ENCODE results near the gene PLPPR5.

DNA sequence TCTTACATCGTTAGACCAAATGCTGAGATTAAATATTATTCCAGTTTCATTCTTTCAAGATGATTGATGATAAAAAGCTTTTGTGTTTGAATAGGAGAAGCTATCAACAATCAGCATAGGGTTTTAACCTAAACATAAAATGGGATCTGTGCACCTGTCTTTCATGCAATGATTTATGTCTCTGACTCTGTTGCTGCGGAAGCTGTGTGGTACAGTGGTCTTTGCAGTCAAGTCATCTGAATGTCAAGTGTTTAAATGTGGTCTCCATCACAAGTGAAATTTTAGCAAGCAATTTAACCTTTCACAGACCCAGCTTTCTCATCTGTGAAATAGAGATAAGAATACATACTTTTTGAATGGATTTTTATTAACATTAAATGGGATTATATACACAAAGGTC lies 107.2 kb downstream of the PLPPR5 start:
- TF ChIP-seq POLR2A (IDR thresholded peaks at IDR 0.05) = no peak
- TF ChIP-seq, protein P1, sequence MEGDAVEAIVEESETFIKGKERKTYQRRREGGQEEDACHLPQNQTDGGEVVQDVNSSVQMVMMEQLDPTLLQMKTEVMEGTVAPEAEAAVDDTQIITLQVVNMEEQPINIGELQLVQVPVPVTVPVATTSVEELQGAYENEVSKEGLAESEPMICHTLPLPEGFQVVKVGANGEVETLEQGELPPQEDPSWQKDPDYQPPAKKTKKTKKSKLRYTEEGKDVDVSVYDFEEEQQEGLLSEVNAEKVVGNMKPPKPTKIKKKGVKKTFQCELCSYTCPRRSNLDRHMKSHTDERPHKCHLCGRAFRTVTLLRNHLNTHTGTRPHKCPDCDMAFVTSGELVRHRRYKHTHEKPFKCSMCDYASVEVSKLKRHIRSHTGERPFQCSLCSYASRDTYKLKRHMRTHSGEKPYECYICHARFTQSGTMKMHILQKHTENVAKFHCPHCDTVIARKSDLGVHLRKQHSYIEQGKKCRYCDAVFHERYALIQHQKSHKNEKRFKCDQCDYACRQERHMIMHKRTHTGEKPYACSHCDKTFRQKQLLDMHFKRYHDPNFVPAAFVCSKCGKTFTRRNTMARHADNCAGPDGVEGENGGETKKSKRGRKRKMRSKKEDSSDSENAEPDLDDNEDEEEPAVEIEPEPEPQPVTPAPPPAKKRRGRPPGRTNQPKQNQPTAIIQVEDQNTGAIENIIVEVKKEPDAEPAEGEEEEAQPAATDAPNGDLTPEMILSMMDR (IDR thresholded peaks at IDR 0.05) = no peak

All from suprapubic skin (tissue), 3 donors.